Glutamatergic neuron (in vitro differentiated cells): ENCODE measurements around the gene NFATC1. TPM values are rescaled to one million over a fixed set of nuclear protein-coding genes. Genes with fewer than 3 reads are reported as not detected.

Experiments used
- DNase-seq: peaks from one replicate; pipeline ENCODE4 v3.0.0; 2022
- H3K27ac Mint-ChIP-seq: one replicate; pipeline ENCODE4 v1.8.0; 2020; ENCODE audit warnings: mild to moderate bottlenecking, mixed read lengths, inconsistent platforms; ENCODE audit not compliant: unreplicated experiment
- H3K27me3 Mint-ChIP-seq: one replicate; pipeline ENCODE4 v1.8.0; 2020; ENCODE audit warnings: mild to moderate bottlenecking, moderate library complexity, mixed read lengths, inconsistent platforms; ENCODE audit not compliant: unreplicated experiment
- H3K36me3 Mint-ChIP-seq: one replicate; pipeline ENCODE4 v1.8.0; 2020; ENCODE audit warnings: mild to moderate bottlenecking, mixed read lengths, inconsistent platforms; ENCODE audit not compliant: unreplicated experiment
- H3K4me1 Mint-ChIP-seq: one replicate; pipeline ENCODE4 v1.8.0; 2020; ENCODE audit warnings: mild to moderate bottlenecking, low read depth, mixed read lengths, inconsistent platforms; ENCODE audit not compliant: unreplicated experiment
- H3K4me3 Mint-ChIP-seq: one replicate; pipeline ENCODE4 v1.8.0; 2020; ENCODE audit warnings: mild to moderate bottlenecking, mixed read lengths, inconsistent platforms; ENCODE audit not compliant: unreplicated experiment
- H3K9me3 Mint-ChIP-seq: one replicate; pipeline ENCODE4 v1.8.0; 2020; ENCODE audit warnings: mild to moderate bottlenecking, moderate library complexity, mixed read lengths, inconsistent platforms; ENCODE audit not compliant: unreplicated experiment
- total RNA-seq: library from RNA; stranded (reverse); fragmentation: NEBNext Ultra II Directional; extraction: Animal tissue kit (Norgen Biotek cat#: 25700); gene quantifications from one replicate; pipeline ENCODE4 v1.2.1, GENCODE V29; 2021; ENCODE audit not compliant: unreplicated experiment
- TF ChIP-seq, protein P1 (sequence below): fragments of 200-600 bp; sonication (generic); IDR thresholded peaks from one replicate; pipeline ENCODE4 v1.5.0; 2021; ENCODE audit not compliant: partially characterized antibody, unreplicated experiment

NFATC1 gene
- total RNA-seq, 1 donor from 2014 or later: 5.3 TPM

DNA sequence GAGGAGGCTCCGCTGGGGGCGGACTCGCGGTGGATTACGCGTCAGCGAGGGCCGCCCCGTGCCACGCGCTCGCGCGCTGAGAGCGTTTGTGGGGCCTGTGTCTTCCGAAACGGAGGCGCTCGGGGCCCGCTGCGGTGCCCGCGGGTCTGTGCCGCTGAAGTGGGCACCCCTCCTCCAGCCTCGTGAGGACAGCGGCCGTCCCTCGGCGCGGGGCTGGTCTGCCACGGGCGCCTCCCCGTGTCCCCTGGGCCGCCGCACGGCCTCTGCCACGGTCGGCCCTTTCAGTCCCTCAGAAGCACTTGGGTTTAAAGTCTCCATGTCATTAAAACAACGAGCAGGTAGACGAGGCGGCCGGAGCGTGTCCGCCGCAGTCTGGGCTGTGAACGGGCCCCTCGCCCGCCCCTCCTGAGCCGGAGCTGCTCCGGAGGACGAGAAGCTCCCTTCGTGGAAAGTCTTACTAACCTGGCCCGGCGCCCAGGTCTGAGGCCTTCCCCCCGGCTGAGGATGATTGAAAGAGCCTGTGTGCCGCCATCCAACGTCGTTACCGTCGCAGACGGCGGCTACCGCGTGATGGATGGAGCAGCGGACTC lies 97.6 kb downstream of the NFATC1 start:
- TF ChIP-seq, protein P1, sequence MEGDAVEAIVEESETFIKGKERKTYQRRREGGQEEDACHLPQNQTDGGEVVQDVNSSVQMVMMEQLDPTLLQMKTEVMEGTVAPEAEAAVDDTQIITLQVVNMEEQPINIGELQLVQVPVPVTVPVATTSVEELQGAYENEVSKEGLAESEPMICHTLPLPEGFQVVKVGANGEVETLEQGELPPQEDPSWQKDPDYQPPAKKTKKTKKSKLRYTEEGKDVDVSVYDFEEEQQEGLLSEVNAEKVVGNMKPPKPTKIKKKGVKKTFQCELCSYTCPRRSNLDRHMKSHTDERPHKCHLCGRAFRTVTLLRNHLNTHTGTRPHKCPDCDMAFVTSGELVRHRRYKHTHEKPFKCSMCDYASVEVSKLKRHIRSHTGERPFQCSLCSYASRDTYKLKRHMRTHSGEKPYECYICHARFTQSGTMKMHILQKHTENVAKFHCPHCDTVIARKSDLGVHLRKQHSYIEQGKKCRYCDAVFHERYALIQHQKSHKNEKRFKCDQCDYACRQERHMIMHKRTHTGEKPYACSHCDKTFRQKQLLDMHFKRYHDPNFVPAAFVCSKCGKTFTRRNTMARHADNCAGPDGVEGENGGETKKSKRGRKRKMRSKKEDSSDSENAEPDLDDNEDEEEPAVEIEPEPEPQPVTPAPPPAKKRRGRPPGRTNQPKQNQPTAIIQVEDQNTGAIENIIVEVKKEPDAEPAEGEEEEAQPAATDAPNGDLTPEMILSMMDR: no peak
- H3K4me3 Mint-ChIP-seq: no peak overlapping the region
- H3K9me3 Mint-ChIP-seq: peaks cover 13% of the 10 kb centered on the region
- no peak overlapping the region for H3K27ac Mint-ChIP-seq
- peaks cover 16% of the 10 kb centered on the region for H3K4me1 Mint-ChIP-seq
- H3K36me3 Mint-ChIP-seq: peaks cover 20% of the 10 kb centered on the region
- H3K27me3 Mint-ChIP-seq: peaks cover 4% of the 10 kb centered on the region
- peak; percentile 2 for DNase-seq

DNA sequence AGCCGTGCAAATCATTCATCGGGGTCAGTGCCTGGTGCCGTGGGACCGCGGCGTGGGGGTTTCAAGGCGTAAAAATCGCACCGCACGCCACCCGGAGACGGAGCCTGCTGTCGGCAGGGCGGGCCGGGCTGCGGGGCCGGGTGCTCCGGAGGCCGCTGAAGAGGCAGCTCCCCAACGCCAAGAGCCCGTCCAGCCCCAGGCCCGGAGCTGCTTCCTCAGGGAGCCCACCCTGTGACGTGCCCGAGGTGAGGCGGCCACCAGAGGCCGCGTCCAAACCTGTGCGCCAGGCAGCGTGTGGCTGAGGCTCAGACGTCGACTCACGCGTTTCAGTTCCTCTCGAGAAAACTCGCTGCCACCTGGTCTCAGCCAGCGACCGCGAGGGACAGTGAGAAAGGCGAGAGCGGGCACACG lies 98.1 kb downstream of the NFATC1 start:
- peaks cover 14% of the 10 kb centered on the region for H3K9me3 Mint-ChIP-seq
- peaks cover 4% of the 10 kb centered on the region for H3K27me3 Mint-ChIP-seq
- DNase-seq: peak; percentile 7
- H3K36me3 Mint-ChIP-seq: peaks cover 25% of the 10 kb centered on the region
- peaks cover 16% of the 10 kb centered on the region for H3K4me1 Mint-ChIP-seq
- TF ChIP-seq, protein P1: no peak
- no peak overlapping the region for H3K4me3 Mint-ChIP-seq
- no peak overlapping the region for H3K27ac Mint-ChIP-seq

DNA sequence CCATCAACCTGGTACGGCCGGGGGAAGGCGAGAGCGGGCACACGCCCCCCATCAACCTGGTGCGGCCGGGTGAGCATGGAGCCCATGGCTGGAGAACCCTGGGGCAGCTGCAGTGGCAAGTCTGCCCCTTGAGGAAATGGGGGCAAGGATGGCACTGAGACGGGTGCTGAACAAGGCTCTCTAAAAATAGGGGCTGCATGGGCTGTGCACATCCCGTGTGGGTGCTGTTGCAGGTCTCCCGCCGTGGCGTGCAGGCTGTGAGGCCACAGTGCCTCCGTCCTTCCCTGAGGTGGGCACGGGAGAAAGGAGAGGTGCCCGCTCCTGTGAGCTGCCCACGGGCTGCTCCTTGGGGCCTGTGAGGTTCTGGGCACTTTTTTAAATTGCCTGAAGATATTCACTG lies 99.2 kb downstream of the NFATC1 start:
- Mint-ChIP-seq H3K27ac (no peak overlapping the region), H3K27me3 (peaks cover 4% of the 10 kb centered on the region), H3K36me3 (peaks cover 36% of the 10 kb centered on the region), H3K9me3 (peaks cover 16% of the 10 kb centered on the region), H3K4me3 (no peak overlapping the region), H3K4me1 (peaks cover 16% of the 10 kb centered on the region)
- peak; percentile 6 for DNase-seq
- TF ChIP-seq, protein P1: no peak

DNA sequence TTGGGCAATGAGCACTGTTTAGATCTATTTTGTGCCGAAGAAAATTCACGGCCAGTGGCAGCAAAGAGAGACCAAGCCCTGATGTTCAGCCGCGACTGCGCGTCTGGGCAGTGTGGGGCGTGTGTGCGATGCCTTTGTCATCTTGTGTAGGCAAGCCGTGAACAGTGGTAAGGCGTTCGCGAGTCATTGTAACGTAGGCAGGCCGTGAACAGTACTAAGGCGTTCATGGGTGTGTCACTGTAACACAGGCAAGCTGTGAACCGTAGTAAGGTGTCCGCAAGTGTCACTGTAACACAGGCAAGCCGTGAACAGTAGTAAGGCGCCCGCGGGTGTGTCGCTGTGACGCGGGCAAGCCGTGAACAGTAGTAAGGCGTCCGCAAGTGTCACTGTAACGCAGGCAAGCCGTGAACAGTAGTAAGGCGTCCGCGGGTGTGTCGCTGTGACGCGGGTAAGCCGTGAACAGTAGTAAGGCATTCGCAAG lies 99.9 kb downstream of the NFATC1 start:
- peaks cover 42% of the 10 kb centered on the region for H3K36me3 Mint-ChIP-seq
- no peak overlapping the region for H3K27ac Mint-ChIP-seq
- TF ChIP-seq, protein P1: no peak
- peak; percentile 3 for DNase-seq
- H3K9me3 Mint-ChIP-seq: peaks cover 14% of the 10 kb centered on the region
- H3K27me3 Mint-ChIP-seq: peaks cover 6% of the 10 kb centered on the region
- no peak overlapping the region for H3K4me3 Mint-ChIP-seq
- peaks cover 16% of the 10 kb centered on the region for H3K4me1 Mint-ChIP-seq

DNA sequence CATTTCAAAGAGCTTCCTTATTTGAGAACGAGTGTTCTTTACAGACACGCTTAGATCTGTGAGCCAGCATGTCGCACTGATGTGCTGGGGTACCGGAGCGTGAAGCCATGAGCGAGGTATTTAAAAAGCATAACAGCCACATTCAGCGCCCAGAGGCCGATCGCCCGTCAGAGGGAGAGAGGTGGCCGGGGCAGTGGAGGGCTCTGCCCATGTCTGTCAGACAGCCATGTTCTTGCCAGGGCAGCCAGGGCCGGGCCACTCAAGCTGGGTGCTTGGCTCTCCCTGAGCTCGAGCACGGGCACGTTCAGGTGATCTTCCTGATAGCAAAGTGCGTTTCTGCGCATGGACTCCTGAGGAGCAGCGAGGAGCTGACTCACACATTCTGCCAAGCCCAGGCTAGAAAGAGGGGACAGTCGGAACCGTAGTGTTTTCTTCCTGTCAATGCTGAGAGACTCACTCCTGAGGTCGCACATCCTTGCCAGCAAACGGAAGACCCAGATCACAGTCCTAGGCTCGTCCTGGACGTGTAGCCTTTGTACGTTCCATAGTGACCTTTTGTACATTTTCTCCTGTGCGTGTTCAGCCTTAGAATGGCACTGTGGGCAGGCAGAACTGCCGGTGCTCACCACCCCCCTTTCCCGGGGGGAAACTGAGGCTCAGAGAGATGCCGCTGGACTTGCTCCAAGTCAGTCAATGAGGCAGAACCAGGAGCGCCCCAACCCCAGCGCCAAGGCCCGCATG lies 100.7 kb downstream of the NFATC1 start:
- peaks cover 12% of the 10 kb centered on the region for H3K9me3 Mint-ChIP-seq
- H3K4me3 Mint-ChIP-seq: peak overlapping the region; percentile 19
- peak overlapping the region; percentile 68 for H3K27ac Mint-ChIP-seq
- H3K4me1 Mint-ChIP-seq: peaks cover 16% of the 10 kb centered on the region
- peak; percentile 17 for DNase-seq
- H3K27me3 Mint-ChIP-seq: peaks cover 6% of the 10 kb centered on the region
- TF ChIP-seq, protein P1: no peak
- peaks cover 42% of the 10 kb centered on the region for H3K36me3 Mint-ChIP-seq
